Activated CD8-positive, alpha-beta memory T cell treated with anti-CD3 and anti-CD28 coated beads, Interleukin-2, amount 50 U/mL, for 24 hours (primary cell): Measurements from ENCODE around the gene NAMPT.

ENCODE experiments used
- DNase-seq: peaks from one replicate; pipeline ENCODE4 v3.0.0-alpha.2; 2020; ENCODE audit errors: extremely low read depth

Gene NAMPT

GRCh38 chr7:106273009-106273668 is 11.6 kb downstream of the NAMPT start:
- no peak for DNase-seq

GRCh38 chr7:106270122-106270977 is 14.4 kb downstream of the NAMPT start:
- no peak for DNase-seq

- DNase-seq, result no peak
Measured at GRCh38 chr7:106269254-106269961, 15.4 kb downstream of the NAMPT start.

- DNase-seq, result no peak
Measured at GRCh38 chr7:106265133-106265532, 19.6 kb downstream of the NAMPT start.

- no peak for DNase-seq
Measured at GRCh38 chr7:106262221-106262881, 22.4 kb downstream of the NAMPT start.

- DNase-seq, result no peak
Measured at GRCh38 chr7:106260136-106260561, 24.6 kb downstream of the NAMPT start.

DNA sequence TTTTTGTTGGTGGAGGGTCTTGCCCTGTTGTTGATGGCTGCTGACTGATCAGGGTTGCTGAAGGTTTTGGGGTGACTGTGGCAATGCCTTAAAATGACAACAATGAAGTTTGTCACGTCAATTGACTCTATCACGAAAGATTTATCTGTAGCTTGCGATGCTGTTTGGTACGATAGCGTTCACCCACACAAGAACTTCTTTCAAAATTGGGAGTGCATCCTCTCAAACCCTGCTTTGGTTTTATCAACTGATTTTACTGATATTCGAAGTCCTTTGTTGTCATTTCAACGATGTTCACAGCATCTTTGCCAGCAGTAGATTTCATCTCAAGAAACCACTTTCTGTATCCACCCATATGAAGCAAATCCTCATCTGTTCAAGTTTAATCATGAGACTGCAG is 26.0 kb downstream of the NAMPT start:
- no peak for DNase-seq

GRCh38 chr7:106257752-106258151 is 27.0 kb downstream of the NAMPT start:
- no peak for DNase-seq

- DNase-seq, result no peak
Measured at GRCh38 chr7:106256144-106256543, 28.6 kb downstream of the NAMPT start.

- DNase-seq, result no peak
Measured at GRCh38 chr7:106255246-106255645, 29.5 kb downstream of the NAMPT start.

GRCh38 chr7:106254525-106255116 is 30.2 kb downstream of the NAMPT start:
- DNase-seq, result no peak

DNA sequence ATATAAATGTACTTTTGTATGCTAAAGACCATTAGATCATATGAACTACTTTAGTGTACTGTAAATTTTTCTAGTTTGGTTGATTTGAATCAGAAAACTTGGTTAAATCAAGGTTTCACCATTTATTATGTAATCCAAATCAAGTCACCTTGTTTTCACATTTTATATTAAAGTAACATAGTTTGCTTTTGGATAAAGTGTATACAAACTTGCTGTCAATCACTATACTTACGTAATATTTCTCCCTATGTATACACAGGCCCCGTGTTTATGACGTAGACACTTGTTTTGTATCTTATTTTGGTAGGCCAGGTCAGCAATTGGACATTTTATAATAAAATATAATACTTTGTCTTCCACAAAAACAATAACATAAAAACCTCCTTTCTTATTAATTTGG is 32.2 kb downstream of the NAMPT start:
- no peak for DNase-seq

- DNase-seq, result no peak
Measured at GRCh38 chr7:106249488-106249887, 35.3 kb downstream of the NAMPT start.

GRCh38 chr7:106248600-106248999 is 36.2 kb downstream of the NAMPT start:
- DNase-seq, result no peak

GRCh38 chr7:106247841-106248240 is 36.9 kb downstream of the NAMPT start:
- DNase-seq, result no peak

DNA sequence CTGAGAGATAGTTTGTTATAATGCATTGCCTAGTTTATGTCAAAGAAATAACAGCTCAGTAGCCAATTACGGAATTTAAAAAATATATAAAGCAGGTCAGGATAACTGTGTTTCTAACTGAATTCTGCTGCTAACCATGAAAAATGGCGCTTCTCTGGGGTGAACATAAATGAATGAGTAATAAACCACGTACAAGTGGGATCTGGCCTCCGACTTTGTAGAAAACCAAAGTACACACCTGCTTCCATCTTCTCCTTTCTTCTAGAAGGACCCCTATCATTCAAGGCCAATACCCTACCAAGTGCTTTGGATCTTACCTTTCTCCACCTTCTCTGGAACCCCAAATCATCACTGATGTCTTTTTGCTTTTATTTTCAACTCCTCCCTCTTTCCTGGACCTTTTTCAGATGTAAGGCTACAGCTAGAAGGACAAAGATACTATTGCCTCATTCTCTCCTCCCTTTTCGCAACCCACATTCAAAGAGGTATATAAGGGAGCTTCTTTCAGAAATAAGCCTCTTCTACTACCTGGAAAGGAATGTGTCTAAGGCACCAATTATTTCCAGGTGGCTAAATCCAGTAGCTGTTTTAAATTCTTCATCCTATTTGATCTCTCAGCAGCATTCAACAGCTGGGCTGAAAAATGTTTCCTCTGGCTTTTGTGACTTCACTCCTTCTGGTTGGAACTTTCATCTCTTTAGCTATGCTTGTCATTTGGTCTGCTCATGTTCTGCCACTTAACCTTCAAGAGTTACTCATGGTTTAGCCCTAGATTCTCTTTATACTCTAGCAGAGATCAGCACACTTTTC is 37.7 kb downstream of the NAMPT start:
- DNase-seq, result no peak

DNA sequence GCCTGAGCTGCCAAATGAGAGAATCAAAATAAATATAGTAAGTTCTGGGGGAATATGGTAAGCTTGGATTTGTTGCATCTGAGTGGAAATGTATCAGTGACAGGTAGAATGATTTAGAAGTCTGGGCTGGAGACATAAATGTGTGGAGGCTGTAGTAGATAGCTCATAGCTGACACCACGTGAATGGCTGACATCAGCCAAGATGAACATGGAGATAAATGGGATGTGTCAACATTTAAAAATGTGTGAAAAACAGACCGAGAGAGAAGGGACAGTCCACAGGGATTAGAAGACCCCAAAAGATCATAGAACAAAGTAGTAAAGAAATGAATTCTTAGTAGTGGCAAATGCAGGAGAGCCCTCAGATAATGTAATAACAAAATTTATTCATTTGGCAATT is 40.9 kb downstream of the NAMPT start:
- DNase-seq, result no peak

- no peak for DNase-seq
Measured at GRCh38 chr7:106239406-106239805, 45.4 kb downstream of the NAMPT start.

DNA sequence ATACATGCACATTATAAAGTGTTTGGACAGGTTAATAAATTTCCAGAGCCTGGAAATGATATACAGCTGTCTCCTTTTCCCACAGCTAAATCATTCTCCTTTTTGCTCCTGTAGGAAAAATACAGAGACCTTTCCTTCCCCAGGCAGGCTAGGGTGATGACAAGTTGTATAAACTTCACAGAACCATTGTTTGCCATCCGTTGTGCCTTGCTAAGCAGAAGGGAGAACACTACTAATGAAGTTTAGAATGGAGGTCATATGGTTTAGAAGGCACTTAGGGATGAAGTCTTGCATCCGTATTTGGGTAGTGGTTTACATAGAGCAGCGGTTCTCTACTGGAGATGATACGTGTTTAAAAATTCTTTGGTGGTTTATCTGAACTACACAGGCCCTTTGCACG is 46.0 kb downstream of the NAMPT start:
- DNase-seq, result no peak

DNA sequence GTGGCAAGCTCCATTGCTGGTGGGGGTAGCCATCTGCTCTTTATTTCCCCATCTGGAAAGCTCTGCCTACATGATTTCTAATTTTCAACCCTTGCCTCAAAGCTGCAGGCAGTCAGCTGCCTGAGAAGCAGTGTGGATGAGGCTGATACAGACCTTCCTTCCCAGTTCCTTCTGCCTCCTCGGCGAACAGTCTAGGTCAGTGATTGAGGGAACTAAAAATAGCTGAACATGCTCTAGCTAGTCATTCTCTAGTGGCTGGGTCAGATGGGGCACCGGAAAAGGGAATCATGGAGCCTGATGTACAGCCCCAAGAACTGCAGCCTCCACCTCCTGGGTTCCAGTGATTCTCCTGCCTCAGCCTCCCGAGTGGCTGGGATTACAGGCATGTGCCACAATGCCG is 48.7 kb downstream of the NAMPT start:
- no peak for DNase-seq

DNA sequence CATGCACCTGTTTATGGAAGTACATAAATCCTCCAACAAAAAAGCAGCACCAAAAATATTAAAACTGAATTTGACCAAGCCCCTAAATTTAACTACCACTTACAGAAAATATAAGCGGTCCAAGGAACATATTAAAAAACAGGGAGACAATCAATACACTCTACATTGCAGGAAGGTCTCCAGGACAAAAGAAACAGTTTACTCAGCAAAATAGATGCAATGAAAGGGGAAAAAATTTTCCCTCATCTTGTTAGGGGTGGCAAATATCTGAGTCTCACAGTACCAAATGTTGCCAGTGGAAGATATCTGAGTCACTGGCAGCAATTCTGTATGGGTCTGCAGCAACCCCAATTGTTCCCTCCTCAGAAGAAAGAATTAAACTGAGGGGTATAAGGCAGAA is 50.4 kb downstream of the NAMPT start:
- DNase-seq, result no peak
